Hepatocyte (in vitro differentiated cells): ENCODE results near the gene ANKEF1.
"Not testable (repeated sequence)": the region's sequence is repeated elsewhere in the genome, so short reads cannot be mapped to it uniquely, and the experiment has no call there.

Source experiments
- CTCF ChIP-seq: fragments of 200-600 bp; sonication (generic); IDR thresholded peaks from 2 replicates; pipeline ENCODE4 v1.5.1; 2016; ENCODE audit warnings: antibody characterized with exemption, mild to moderate bottlenecking; ENCODE audit not compliant: poor library complexity
- EZH2 ChIP-seq: fragments of 200-600 bp; sonication (generic); IDR thresholded peaks from 2 replicates; pipeline ENCODE4 v1.6.1; 2016; ENCODE audit warnings: antibody characterized with exemption, mild to moderate bottlenecking, borderline replicate concordance
- EZH2phosphoT487 ChIP-seq: fragments of 200-600 bp; sonication (generic); IDR thresholded peaks from one replicate; pipeline ENCODE4 v1.6.1; 2018; ENCODE audit warnings: antibody characterized with exemption, mild to moderate bottlenecking, low read depth, moderate library complexity; ENCODE audit not compliant: unreplicated experiment, severe bottlenecking

GRCh38 chr20:10032269-10032668 is 2.5 kb upstream of the ANKEF1 start:
- TF ChIP-seq CTCF, EZH2phosphoT487, EZH2: not testable (repeated sequence)
